ENCODE data around the gene OSBPL2. TPM values are rescaled to one million over a fixed set of nuclear protein-coding genes. Genes with fewer than 3 reads are reported as not detected.

The OSBPL2 gene
- total RNA-seq, 1 donor from 2014 or later, result 49.8 TPM

- TF ChIP-seq CTCF (IDR thresholded peaks at IDR 0.05; ENCODE audit: insufficient read depth, low read length, severe bottlenecking), result no peak
- FAIRE-seq (no peak), DNase-seq (ENCODE audit: low read depth) (no peak)
- H3K36me3 ChIP-seq (ENCODE audit: control insufficient read depth, insufficient read depth, low read length), result peaks cover 17% of the 10 kb centered on the region
- no peak overlapping the region for H3K4me3 ChIP-seq (ENCODE audit: low read depth, low read length)
- H3K27me3 ChIP-seq (ENCODE audit: control insufficient read depth, insufficient read depth, low read length), result no peaks in the 10 kb centered on the region
These were observed 17.7 kb downstream of the OSBPL2 start for GRCh38 chr20:62255976-62256375.

GRCh38 chr20:62258499-62259293 is 20.4 kb downstream of the OSBPL2 start:
- H3K36me3 ChIP-seq (ENCODE audit: control insufficient read depth, insufficient read depth, low read length), result peaks cover 31% of the 10 kb centered on the region
- peak; percentile 35 for DNase-seq (ENCODE audit: low read depth)
- H3K27me3 ChIP-seq (ENCODE audit: control insufficient read depth, insufficient read depth, low read length), result no peaks in the 10 kb centered on the region
- FAIRE-seq, result no peak
- H3K4me3 ChIP-seq (ENCODE audit: low read depth, low read length), result no peak overlapping the region
- no peak for TF ChIP-seq CTCF (IDR thresholded peaks at IDR 0.05; ENCODE audit: insufficient read depth, low read length, severe bottlenecking)

- no peak for FAIRE-seq
- Histone ChIP-seq H3K36me3 (ENCODE audit: control insufficient read depth, insufficient read depth, low read length) (peaks cover 31% of the 10 kb centered on the region), H3K27me3 (ENCODE audit: control insufficient read depth, insufficient read depth, low read length) (no peaks in the 10 kb centered on the region), H3K4me3 (ENCODE audit: low read depth, low read length) (no peak overlapping the region)
- no peak for TF ChIP-seq CTCF (IDR thresholded peaks at IDR 0.05; ENCODE audit: insufficient read depth, low read length, severe bottlenecking)
- no peak for DNase-seq (ENCODE audit: low read depth)
These were observed 20.9 kb downstream of the OSBPL2 start for GRCh38 chr20:62259294-62259565.

GRCh38 chr20:62262064-62262463 is 23.7 kb downstream of the OSBPL2 start:
- TF ChIP-seq CTCF (IDR thresholded peaks at IDR 0.05; ENCODE audit: insufficient read depth, low read length, severe bottlenecking), result no peak
- H3K27me3 ChIP-seq (ENCODE audit: control insufficient read depth, insufficient read depth, low read length), result no peaks in the 10 kb centered on the region
- no peak overlapping the region for H3K4me3 ChIP-seq (ENCODE audit: low read depth, low read length)
- DNase-seq (ENCODE audit: low read depth) (no peak), FAIRE-seq (no peak)
- H3K36me3 ChIP-seq (ENCODE audit: control insufficient read depth, insufficient read depth, low read length), result peaks cover 33% of the 10 kb centered on the region

GRCh38 chr20:62263396-62263795 is 25.1 kb downstream of the OSBPL2 start:
- H3K27me3 ChIP-seq (ENCODE audit: control insufficient read depth, insufficient read depth, low read length), result no peaks in the 10 kb centered on the region
- DNase-seq (ENCODE audit: low read depth) (no peak), FAIRE-seq (no peak)
- H3K4me3 ChIP-seq (ENCODE audit: low read depth, low read length), result no peak overlapping the region
- peaks cover 32% of the 10 kb centered on the region for H3K36me3 ChIP-seq (ENCODE audit: control insufficient read depth, insufficient read depth, low read length)
- TF ChIP-seq CTCF (IDR thresholded peaks at IDR 0.05; ENCODE audit: insufficient read depth, low read length, severe bottlenecking), result no peak

- Histone ChIP-seq H3K36me3 (ENCODE audit: control insufficient read depth, insufficient read depth, low read length) (peaks cover 25% of the 10 kb centered on the region), H3K4me3 (ENCODE audit: low read depth, low read length) (no peak overlapping the region), H3K27me3 (ENCODE audit: control insufficient read depth, insufficient read depth, low read length) (no peaks in the 10 kb centered on the region)
- no peak for TF ChIP-seq CTCF (IDR thresholded peaks at IDR 0.05; ENCODE audit: insufficient read depth, low read length, severe bottlenecking)
- FAIRE-seq (no peak), DNase-seq (ENCODE audit: low read depth) (no peak)
These were observed 27.0 kb downstream of the OSBPL2 start for GRCh38 chr20:62265365-62265764.

Data from bronchial epithelial cell (primary cell).